GM12872 (cell line): ENCODE results near the gene SAP30L.

ENCODE experiments used
- CTCF ChIP-seq: IDR thresholded peaks from 3 replicates; pipeline ENCODE4 v1.5.1; 2011; ENCODE audit warnings: low read depth, mild to moderate bottlenecking, low read length, moderate library complexity; ENCODE audit not compliant: insufficient read depth

The SAP30L gene

GRCh38 chr5:154449786-154450185, 4.0 kb downstream of the SAP30L start:
- no peak for TF ChIP-seq CTCF

GRCh38 chr5:154451957-154452356, 6.2 kb downstream of the SAP30L start:
- TF ChIP-seq CTCF, result no peak

- TF ChIP-seq CTCF, result no peak
Measured at GRCh38 chr5:154455585-154455984, 9.8 kb downstream of the SAP30L start.

GRCh38 chr5:154456540-154456939, 10.7 kb downstream of the SAP30L start:
- no peak for TF ChIP-seq CTCF

- no peak for TF ChIP-seq CTCF
Measured at GRCh38 chr5:154459015-154459414, 13.2 kb downstream of the SAP30L start.

- no peak for TF ChIP-seq CTCF
Measured at GRCh38 chr5:154460172-154460571, 14.4 kb downstream of the SAP30L start.

- TF ChIP-seq CTCF, result no peak
Measured at GRCh38 chr5:154461531-154461930, 15.7 kb downstream of the SAP30L start.

- TF ChIP-seq CTCF, result no peak
Measured at GRCh38 chr5:154464438-154464837, 18.6 kb downstream of the SAP30L start.
